Prostate gland (tissue), 2 donors: ENCODE results near the gene ACTL7B.

Experiments used
- CTCF ChIP-seq, 4 experiments: fragments of 200-600 bp in 2 of 4; fragments of 450-650 bp in 2 of 4; sonication (generic) in 2 of 4; IDR thresholded peaks; 1 replicate in 3 of 4; 2 replicates in 1 of 4; pipeline ENCODE4 v1.5.1; 2016 to 2019; ENCODE audit warnings: antibody characterized with exemption in 4 of 4, mild to moderate bottlenecking in 2 of 4, moderate library complexity in 2 of 4
- POLR2A ChIP-seq: fragments of 450-650 bp; IDR thresholded peaks from one replicate; pipeline ENCODE4 v1.6.1; 2016; ENCODE audit warnings: antibody characterized with exemption, mild to moderate bottlenecking
- POLR2AphosphoS5 ChIP-seq: sonication (generic); formaldehyde crosslinking; IDR thresholded peaks from one replicate; pipeline ENCODE4 v1.6.1; 2017; ENCODE audit warnings: antibody characterized with exemption

DNA sequence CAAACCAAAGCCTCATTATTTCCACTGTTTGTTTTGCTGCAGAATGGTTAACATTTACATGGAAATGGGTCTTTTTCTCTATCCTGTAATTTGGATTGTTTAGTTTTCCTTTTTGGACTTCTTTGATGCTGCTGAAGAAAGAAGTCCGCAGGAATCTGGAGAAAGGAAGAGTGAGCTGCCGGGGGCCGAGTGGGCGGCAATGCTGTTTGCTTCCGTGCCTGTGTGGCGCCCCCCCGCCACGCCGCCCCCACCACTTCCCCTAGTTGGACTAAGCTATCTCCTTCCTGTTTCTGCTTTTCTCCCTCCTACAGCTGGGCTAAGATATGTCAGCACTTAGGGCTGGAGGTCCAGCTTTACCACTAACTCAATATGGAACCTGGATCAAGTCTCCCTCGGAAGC lies 39.7 kb downstream of the ACTL7B start:
- no peak for TF ChIP-seq CTCF (IDR thresholded peaks at IDR 0.05)
- no peak for TF ChIP-seq POLR2A
- TF ChIP-seq POLR2AphosphoS5 = no peak
